HG03558 (cell line): Measurements from ENCODE around the gene LNX1.

ENCODE experiments used
- ATAC-seq: cut with Tn5 transposase; IDR thresholded peaks from one replicate; pipeline ENCODE4 v1.9.1; 2021; ENCODE audit warnings: moderate number of reproducible peaks; ENCODE audit not compliant: unreplicated experiment; ENCODE audit errors: extremely low read depth

LNX1 gene

GRCh38 chr4:53601251-53601764, 10.0 kb upstream of the LNX1 start:
- peak; percentile 73 for ATAC-seq

GRCh38 chr4:53599632-53600031, 8.3 kb upstream of the LNX1 start:
- ATAC-seq = no peak

- no peak for ATAC-seq
These were observed 7.6 kb upstream of the LNX1 start for GRCh38 chr4:53598901-53599300.

- no peak for ATAC-seq
These were observed 7.2 kb upstream of the LNX1 start for GRCh38 chr4:53598483-53598882.

- no peak for ATAC-seq
These were observed 5.6 kb upstream of the LNX1 start for GRCh38 chr4:53596901-53597300.

GRCh38 chr4:53595834-53596233, 4.5 kb upstream of the LNX1 start:
- ATAC-seq = no peak

- no peak for ATAC-seq
These were observed 3.9 kb upstream of the LNX1 start for GRCh38 chr4:53595204-53595603.

- ATAC-seq = no peak
These were observed 2.5 kb upstream of the LNX1 start for GRCh38 chr4:53593765-53594164.

- ATAC-seq = no peak
These were observed 1.6 kb upstream of the LNX1 start for GRCh38 chr4:53592686-53593501.

GRCh38 chr4:53592122-53592521, 836 bp upstream of the LNX1 start:
- ATAC-seq = no peak

GRCh38 chr4:53590187-53590586, 1.1 kb downstream of the LNX1 start:
- no peak for ATAC-seq

GRCh38 chr4:53589511-53589910, 1.8 kb downstream of the LNX1 start:
- no peak for ATAC-seq

- no peak for ATAC-seq
These were observed 4.2 kb downstream of the LNX1 start for GRCh38 chr4:53587135-53587534.

- no peak for ATAC-seq
These were observed 5.0 kb downstream of the LNX1 start for GRCh38 chr4:53586121-53586816.

GRCh38 chr4:53584658-53585057, 6.6 kb downstream of the LNX1 start:
- no peak for ATAC-seq

- no peak for ATAC-seq
These were observed 7.8 kb downstream of the LNX1 start for GRCh38 chr4:53583513-53583912.

GRCh38 chr4:53582194-53582593, 9.1 kb downstream of the LNX1 start:
- no peak for ATAC-seq

GRCh38 chr4:53580274-53580673, 11.0 kb downstream of the LNX1 start:
- no peak for ATAC-seq

GRCh38 chr4:53579826-53580225, 11.5 kb downstream of the LNX1 start:
- no peak for ATAC-seq

GRCh38 chr4:53576676-53577372, 14.5 kb downstream of the LNX1 start:
- no peak for ATAC-seq

GRCh38 chr4:53576071-53576617, 15.1 kb downstream of the LNX1 start:
- ATAC-seq = no peak
